SU-DHL-6 (cell line): ENCODE results near the gene ATP13A5.

Experiments used
- CTCF ChIP-seq: fragments of 200-600 bp; sonication (generic); IDR thresholded peaks from one replicate; pipeline ENCODE4 v1.5.1; 2017; ENCODE audit warnings: antibody characterized with exemption, mild to moderate bottlenecking, low read length, moderate library complexity; ENCODE audit not compliant: insufficient read depth, poor library complexity, severe bottlenecking
- EZH2phosphoT487 ChIP-seq: fragments of 200-600 bp; sonication (generic), shearing (Covaris generic); conservative IDR thresholded peaks from 2 replicates; pipeline ENCODE4 v1.6.1; 2018; ENCODE audit warnings: mild to moderate bottlenecking, antibody characterized with exemption, low read length, moderate library complexity, mixed read lengths

GRCh38 chr3:193295985-193296384, 82.6 kb downstream of the ATP13A5 start:
- no peak for TF ChIP-seq CTCF
- no peak for TF ChIP-seq EZH2phosphoT487
